K562 (cell line): ENCODE measurements around the gene FAM72D.
"Not testable (repeated sequence)": the region's sequence is repeated elsewhere in the genome, so short reads cannot be mapped to it uniquely, and the experiment has no call there.

ENCODE experiments used
- POLR2A ChIP-seq: fragments of 450-650 bp; conservative IDR thresholded peaks from 2 replicates; pipeline ENCODE4 v1.6.1; 2016
- TF ChIP-seq, protein P1 (sequence below), 3 experiments: IDR thresholded peaks in 2 of 3; conservative IDR thresholded peaks in 1 of 3; 2 replicates each; pipeline ENCODE4 v1.5.1; 2011 to 2012; ENCODE audit warnings: low read length in 3 of 3, mild to moderate bottlenecking in 3 of 3, control low read depth in 2 of 3, improper control_type of control experiment in 1 of 3, inconsistent platforms in 1 of 3, low read depth in 1 of 3, mixed read lengths in 1 of 3, moderate library complexity in 1 of 3; ENCODE audit not compliant: insufficient read depth in 2 of 3

- TF ChIP-seq POLR2A: not testable (repeated sequence)
- TF ChIP-seq, protein P1, sequence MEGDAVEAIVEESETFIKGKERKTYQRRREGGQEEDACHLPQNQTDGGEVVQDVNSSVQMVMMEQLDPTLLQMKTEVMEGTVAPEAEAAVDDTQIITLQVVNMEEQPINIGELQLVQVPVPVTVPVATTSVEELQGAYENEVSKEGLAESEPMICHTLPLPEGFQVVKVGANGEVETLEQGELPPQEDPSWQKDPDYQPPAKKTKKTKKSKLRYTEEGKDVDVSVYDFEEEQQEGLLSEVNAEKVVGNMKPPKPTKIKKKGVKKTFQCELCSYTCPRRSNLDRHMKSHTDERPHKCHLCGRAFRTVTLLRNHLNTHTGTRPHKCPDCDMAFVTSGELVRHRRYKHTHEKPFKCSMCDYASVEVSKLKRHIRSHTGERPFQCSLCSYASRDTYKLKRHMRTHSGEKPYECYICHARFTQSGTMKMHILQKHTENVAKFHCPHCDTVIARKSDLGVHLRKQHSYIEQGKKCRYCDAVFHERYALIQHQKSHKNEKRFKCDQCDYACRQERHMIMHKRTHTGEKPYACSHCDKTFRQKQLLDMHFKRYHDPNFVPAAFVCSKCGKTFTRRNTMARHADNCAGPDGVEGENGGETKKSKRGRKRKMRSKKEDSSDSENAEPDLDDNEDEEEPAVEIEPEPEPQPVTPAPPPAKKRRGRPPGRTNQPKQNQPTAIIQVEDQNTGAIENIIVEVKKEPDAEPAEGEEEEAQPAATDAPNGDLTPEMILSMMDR (IDR thresholded peaks at IDR 0.05 in 2 of 3, conservative IDR thresholded peaks at IDR 0.05 in 1 of 3; ENCODE audit: insufficient read depth in 2 of 3, low read depth in 1 of 3, low read length in 3 of 3): not testable (repeated sequence)
These were observed 24.2 kb upstream of the FAM72D start for GRCh38 chr1:145071569-145071968.
